ENCODE data around the gene PTGDR2.
A peak's percentile ranks its signal among the peaks of the same experiment; 100 is the strongest.
"Not testable (repeated sequence)": the region's sequence is repeated elsewhere in the genome, so short reads cannot be mapped to it uniquely, and the experiment has no call there.

The PTGDR2 gene

GRCh38 chr11:60840470-60841430 lies 15.0 kb downstream of the PTGDR2 start:
- no peak for DNase-seq

- no peak for DNase-seq
These were observed 17.6 kb downstream of the PTGDR2 start for GRCh38 chr11:60838132-60838531.

- DNase-seq, result peak; percentile 16
These were observed 18.8 kb downstream of the PTGDR2 start for GRCh38 chr11:60836866-60837515.

- DNase-seq, result no peak
These were observed 20.3 kb downstream of the PTGDR2 start for GRCh38 chr11:60835534-60835846.

GRCh38 chr11:60834742-60835533 lies 20.8 kb downstream of the PTGDR2 start:
- no peak for DNase-seq

- no peak for DNase-seq
These were observed 24.2 kb downstream of the PTGDR2 start for GRCh38 chr11:60831501-60832079.

GRCh38 chr11:60831143-60831500 lies 24.6 kb downstream of the PTGDR2 start:
- peak; percentile 82 for DNase-seq

DNA sequence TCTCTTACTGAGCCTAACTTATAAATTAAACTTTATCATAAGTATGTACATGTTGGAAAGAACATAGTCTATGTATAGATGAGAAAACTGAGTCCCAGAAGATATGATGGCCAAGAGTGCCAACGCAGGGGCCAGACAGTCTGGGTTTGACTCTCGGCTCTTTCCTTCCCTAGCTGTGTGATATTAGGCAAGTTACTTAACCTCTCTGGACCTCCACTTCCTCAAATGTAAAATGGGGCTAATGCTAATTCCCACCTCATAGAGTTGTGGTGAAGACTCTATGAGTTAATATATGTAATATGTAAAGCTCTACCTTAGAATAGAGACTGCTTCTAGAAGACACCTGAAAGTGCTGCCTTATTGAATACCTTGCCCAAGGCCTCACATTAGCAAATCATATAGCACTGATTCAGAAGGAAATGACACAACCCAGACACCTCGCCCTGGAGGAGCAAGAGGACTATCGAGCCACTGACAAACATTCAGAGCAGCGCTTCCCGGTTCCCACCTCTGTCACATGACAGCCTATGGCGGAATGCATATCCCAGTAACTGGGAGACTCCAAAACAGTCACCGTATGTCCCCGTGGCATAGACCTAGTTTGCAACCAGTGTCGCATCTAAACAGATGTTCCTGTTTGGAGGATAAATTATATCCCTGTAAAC lies 25.1 kb downstream of the PTGDR2 start:
- DNase-seq, result no peak

GRCh38 chr11:60825790-60826189 lies 30.0 kb downstream of the PTGDR2 start:
- DNase-seq, result no peak

GRCh38 chr11:60825118-60825517 lies 30.6 kb downstream of the PTGDR2 start:
- DNase-seq, result no peak

GRCh38 chr11:60823745-60824306 lies 31.9 kb downstream of the PTGDR2 start:
- DNase-seq, result not testable (repeated sequence)

GRCh38 chr11:60821827-60822599 lies 33.7 kb downstream of the PTGDR2 start:
- no peak for DNase-seq

GRCh38 chr11:60818057-60818456 lies 37.7 kb downstream of the PTGDR2 start:
- no peak for DNase-seq

DNA sequence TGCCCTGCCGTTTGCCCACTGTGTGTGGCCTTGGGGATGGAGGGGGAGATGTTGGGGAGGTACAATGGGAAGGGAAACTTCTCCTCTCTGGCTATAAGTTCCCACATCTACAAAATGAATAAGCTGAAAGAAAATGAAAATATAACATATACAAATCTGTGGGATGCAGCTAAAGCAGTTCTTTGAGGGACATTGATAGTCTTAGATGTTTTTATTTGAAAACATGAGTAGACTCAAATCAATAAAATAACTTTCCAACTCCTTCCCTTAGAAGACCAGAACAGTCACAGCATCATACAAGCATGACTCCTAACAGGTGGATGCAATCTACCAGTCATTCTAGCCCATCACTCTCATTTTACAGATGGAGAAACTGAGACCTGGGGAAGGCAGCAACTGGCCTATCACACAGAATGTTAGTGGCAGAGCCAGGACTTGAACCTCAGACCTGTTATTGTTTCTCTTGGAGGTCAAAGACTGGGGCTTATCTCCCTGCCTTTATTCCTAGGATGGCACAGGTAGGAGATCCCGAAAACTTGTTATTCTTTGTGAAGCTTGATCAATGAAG lies 39.1 kb downstream of the PTGDR2 start:
- no peak for DNase-seq

- no peak for DNase-seq
These were observed 41.6 kb downstream of the PTGDR2 start for GRCh38 chr11:60814112-60814511.

GRCh38 chr11:60813324-60813723 lies 42.4 kb downstream of the PTGDR2 start:
- DNase-seq, result no peak

DNA sequence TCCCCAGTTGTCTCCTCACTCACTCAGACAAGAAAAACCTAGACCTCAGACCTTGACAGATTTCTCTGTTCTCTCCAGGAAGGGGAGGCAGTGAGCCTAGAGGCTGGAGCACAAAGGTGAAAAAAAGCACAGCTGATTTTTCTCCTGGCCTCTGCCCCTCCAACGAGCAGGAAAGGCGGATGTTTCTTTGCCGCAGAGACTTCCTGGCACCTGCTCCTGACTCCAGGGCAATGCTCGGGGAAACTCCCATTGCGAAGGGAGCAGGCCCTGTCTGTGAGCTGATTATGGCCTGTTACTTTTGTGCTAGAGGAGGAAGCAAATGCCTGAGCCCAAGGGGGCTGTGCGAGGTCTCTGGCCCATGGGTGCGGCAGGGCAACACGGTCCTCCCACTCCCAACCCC lies 45.2 kb downstream of the PTGDR2 start:
- DNase-seq, result no peak

DNA sequence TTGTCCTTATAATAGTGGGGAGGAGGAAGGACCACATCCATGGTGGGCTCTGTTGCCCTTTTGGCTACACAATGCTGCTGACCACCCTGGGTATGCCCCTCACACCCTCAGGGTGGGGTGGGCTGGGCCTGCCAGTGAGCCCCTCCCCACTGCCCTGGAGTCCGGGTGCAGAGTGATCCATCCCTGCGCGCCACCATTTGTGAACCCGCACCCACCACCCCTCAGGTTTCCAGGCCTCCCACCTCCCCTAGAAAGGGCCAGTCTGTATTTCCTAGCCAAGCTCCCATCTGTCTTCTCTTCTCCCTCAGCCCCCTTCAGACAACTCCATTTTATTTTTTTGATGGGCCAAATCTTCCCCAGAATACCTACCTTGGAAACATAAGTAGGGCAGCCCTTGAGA lies 45.6 kb downstream of the PTGDR2 start:
- DNase-seq, result no peak

DNA sequence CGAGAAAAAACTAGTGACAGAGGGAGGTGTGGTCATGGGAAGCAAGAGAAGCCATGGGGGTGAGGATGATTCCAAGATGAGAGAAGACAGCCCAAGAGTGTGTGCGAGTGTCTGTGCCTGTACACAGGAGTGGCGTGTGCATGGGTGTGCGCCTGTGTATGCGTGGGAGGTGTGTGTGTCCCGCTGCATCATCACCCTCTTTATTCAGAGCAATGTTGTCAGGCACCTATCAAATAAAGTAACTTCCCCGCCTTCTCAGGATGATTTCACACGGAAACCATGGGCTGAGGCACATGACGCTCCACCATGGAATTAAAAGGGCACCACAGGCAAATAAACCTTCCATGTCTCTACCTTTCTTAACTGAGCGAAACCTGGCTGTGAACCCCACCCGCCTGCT lies 46.1 kb downstream of the PTGDR2 start:
- DNase-seq, result no peak

GRCh38 chr11:60809249-60809648 lies 46.5 kb downstream of the PTGDR2 start:
- DNase-seq, result no peak

DNA sequence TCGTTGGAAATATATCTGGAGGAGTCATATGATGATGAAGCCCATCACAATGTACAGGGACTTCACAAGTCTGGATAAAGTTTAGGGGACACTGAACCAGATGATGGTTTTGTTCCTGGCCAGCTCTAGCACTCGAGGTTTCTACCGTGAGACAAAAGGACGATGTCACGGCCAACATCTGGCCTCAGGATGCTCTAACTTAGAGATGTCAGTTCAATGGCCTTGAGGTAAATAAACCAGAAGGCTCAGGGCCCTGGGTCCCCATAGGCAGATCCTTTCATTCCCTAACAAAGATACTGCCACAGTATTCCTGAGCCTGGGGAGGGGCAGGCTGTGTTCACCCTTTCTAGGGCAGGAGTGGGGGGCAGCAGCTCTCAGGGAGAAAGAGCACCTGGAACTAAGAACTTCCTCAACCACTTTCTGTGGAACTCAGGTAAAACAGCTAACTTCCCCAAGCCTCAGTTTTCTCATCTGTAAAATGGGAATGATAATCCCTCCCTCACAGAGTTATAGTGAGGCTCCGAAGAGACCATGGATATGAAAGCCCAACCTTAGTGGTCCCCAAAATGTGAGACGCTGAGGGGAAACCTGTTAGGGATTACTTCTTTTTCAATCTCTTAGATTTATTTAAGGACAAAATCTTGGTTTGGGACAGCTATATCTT lies 52.3 kb downstream of the PTGDR2 start:
- no peak for DNase-seq
